Measurements from ENCODE around the gene COASY. TPM values are rescaled to one million over a fixed set of nuclear protein-coding genes. Genes with fewer than 3 reads are reported as not detected.

The COASY gene
- total RNA-seq, 4 donors from 2014 or later, result 20.4 to 40.1 (median 22.7) TPM

GRCh38 chr17:42531455-42532354 is 30.2 kb upstream of the COASY start:
- TF ChIP-seq CTCF (IDR thresholded peaks at IDR 0.05; ENCODE audit: low read depth), result no peak

GRCh38 chr17:42535155-42536047 is 26.5 kb upstream of the COASY start:
- TF ChIP-seq CTCF (IDR thresholded peaks at IDR 0.05; ENCODE audit: low read depth), result no peak

GRCh38 chr17:42536048-42536371 is 25.9 kb upstream of the COASY start, which contains the start of gene NAGLU:
Gene NAGLU, plus strand, starts transcription at chr17:42536241. Its CDS starts 32 bp downstream, at chr17:42536273.
- no peak for TF ChIP-seq CTCF (IDR thresholded peaks at IDR 0.05; ENCODE audit: low read depth)

GRCh38 chr17:42536372-42537155 is 25.4 kb upstream of the COASY start:
- no peak for TF ChIP-seq CTCF (IDR thresholded peaks at IDR 0.05; ENCODE audit: low read depth)

GRCh38 chr17:42537156-42537805 is 24.7 kb upstream of the COASY start:
- no peak for TF ChIP-seq CTCF (IDR thresholded peaks at IDR 0.05; ENCODE audit: low read depth)

- TF ChIP-seq CTCF (IDR thresholded peaks at IDR 0.05; ENCODE audit: low read depth), result no peak
These were observed 24.0 kb upstream of the COASY start for GRCh38 chr17:42537826-42538451.

Measured in subcutaneous adipose tissue (tissue), 4 donors.